Central memory CD4-positive, alpha-beta T cell (primary cell): Measurements from ENCODE around the gene BPIFB1.

Source experiments
- DNase-seq: peaks from one replicate; pipeline ENCODE4 v3.0.0; 2022

BPIFB1 gene

GRCh38 chr20:33328157-33329137, 45.4 kb downstream of the BPIFB1 start:
- no peak for DNase-seq

DNA sequence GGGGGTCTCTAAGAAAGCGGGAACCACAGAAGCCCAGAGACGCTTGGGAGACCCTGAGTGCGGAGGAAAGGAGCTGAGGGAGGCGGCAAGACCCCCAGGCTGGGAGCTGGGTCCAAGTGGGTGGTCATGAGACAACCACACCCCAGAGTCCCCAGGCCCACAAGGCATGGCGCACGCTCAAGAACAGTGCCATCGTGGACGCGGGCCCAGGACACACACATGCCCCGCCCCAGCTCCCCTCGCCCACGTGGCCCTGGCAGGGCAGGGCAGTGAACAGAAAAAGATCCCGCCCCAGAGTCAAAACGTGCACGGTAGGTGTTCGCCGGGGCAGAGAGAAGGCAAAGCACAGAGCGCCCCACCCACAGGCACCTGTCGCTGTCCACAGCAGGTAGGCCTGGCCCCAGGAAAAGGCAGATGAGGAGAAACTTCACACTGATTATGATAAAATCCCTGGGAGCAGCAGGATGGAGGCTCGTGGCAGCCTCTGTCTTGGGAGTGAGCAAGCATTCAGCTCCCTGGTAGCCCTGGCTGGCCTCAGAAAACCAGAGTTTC, 50.0 kb downstream of the BPIFB1 start:
- DNase-seq, result no peak

DNA sequence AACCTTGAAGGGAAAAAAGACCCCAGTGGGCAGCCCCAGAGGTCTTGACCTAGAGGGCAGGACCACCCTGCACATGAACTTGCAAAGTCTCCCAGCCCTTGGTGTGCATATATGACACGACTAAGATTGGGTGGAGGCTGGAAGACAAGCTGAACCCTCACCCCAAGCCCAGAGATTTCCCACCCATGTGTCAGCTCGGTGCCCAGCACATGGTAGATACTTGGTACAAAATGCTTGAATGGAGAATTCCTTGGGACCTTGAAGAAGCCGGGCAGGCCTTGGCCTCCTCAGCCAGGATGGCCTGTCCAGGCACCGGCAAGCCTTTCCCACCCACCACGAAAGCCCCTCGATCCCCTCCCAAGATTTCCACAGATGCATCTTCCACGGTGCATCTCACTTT, 50.6 kb downstream of the BPIFB1 start:
- DNase-seq, result no peak

DNA sequence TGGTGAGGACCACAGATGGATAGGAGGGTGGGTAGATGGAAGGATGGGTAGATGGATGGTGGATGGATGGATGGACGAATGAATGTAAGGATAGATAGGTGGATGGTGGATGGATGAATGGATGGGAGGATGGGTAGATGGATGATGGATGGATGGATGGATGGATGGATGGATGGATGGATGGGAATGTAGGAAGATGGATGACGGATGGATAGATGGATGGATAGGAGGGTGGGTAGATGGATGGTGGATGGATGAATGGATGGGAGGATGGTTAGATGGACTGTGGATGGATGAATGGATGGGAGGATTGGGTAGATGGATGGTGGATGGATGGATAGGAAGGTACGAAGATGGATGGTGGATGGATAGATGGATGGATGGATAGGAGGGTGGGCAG, 51.1 kb downstream of the BPIFB1 start:
- DNase-seq, result no peak

GRCh38 chr20:33336375-33336774, 53.4 kb downstream of the BPIFB1 start:
- no peak for DNase-seq

- DNase-seq, result no peak
Observed at GRCh38 chr20:33337119-33337518, 54.1 kb downstream of the BPIFB1 start.

DNA sequence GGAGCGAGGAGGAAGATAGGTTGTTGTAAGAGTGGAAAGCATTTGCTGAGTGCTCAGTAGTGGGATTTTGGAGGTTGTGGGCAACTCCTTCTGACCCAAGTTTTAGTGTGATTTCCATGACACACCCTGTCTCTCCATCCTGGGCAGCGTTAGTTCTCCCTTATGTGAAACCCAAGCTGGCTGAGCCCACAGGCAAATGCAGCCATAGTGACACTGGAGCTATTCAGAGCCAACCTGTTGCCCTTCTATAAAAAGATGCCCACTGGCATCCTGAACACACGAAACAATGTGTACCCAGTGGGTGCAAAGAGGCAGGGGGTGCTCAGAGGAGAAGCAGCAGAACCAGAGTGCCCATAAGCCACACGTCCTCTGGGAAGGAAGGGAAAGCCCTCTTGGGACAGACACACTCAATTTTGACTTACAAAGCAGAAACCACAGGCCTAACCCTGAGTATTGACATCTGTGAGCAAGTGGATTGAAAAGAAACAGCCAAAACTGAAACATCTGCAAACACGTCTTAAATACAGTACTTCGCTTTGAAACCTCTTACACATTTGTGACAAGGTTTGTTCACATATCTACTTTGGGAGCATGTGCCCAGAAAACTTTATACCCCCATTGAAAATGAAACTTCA, 54.6 kb downstream of the BPIFB1 start:
- DNase-seq, result no peak

GRCh38 chr20:33338467-33339258, 55.6 kb downstream of the BPIFB1 start:
- no peak for DNase-seq

DNA sequence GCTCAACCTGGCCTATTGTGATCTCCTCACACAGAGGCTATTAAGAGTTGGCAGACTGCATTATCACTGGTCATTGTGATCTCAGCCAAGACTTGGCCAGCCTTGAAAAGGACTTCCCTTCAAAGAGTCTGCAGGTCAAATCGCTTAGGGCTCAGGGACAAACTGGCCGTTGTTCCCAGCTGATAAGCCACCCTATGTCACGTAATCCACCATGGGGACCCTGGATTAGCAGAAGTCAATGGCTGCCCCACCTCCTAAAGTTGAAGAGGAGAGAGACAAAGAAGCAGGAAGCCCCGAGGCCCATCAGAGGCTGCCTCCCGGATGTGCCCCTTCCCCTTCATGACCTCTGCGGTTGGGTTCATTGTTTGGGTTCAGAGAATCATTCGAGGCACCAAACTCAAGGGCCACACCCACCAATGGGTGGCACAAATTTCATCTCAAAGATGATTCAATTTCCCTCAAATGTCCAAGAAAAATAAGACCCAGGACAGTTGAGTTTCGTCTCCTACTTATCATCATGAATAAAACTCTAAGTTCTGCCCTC, 56.6 kb downstream of the BPIFB1 start:
- DNase-seq, result no peak

- DNase-seq, result no peak
Observed at GRCh38 chr20:33343521-33343920, 60.5 kb downstream of the BPIFB1 start.

DNA sequence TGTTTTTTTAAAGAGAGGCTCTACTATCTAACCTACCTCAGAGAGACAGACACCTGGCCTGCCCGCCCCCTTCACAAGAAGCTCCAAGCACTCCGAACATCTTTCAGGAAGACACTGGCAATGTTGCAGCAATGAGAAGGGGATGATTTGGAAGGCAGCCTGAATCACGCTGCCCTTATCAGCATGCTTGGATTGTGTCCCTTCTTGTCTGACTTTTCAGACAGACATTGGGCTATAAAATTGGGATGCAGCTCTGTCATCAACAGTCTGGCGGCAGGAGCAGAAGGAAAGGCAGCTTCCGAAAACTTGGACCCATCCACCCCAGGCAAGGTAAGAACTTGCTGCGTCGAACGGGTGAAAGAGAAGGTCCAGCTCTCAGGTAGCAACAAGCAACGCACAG, 62.3 kb downstream of the BPIFB1 start:
- DNase-seq, result no peak

GRCh38 chr20:33348136-33348937, 65.3 kb downstream of the BPIFB1 start:
- no peak for DNase-seq

GRCh38 chr20:33349493-33349892, 66.5 kb downstream of the BPIFB1 start:
- no peak for DNase-seq

DNA sequence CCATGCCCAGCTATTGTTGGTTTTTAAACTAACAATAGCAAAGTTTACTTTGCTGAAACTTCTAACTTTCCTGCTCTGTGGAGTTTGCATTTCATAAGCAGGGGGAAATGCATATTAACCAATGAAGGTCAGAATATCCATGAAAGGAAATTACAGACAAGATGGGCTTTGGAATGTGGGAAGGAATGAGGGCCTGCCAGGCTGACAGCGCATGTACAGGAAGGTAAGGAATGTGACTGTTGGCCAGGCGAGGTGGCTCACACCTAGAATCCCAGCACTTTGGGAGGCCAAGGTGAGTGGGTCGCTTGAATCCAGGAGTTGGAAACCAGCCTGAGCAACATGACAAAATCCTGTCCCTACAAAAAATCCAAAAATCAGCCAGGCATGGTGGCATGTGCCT, 68.7 kb downstream of the BPIFB1 start:
- no peak for DNase-seq

GRCh38 chr20:33352258-33353012, 69.4 kb downstream of the BPIFB1 start:
- no peak for DNase-seq

DNA sequence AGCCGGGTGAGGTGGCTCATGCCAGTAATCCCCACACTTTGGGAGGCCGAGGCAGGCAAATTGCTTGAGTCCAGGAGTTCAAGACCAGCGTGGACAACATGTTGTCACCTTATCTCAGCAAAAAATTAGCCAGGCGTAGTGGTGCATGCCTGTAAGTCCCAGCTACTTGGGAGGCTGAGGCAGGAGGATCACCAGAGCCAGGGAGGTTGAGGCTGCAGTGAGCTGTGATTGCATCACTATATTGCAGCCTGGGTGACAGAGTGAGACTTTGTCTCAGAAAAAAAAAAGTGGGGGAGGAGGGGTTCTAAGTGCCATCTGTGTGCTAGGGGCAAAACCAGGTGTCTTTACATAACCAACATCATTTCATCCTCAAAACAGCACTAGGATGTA, 70.0 kb downstream of the BPIFB1 start:
- no peak for DNase-seq
